ENCODE measurements around the gene TNS3.
A peak's percentile ranks its signal among the peaks of the same experiment; 100 is the strongest.
"Not testable (repeated sequence)": the region's sequence is repeated elsewhere in the genome, so short reads cannot be mapped to it uniquely, and the experiment has no call there.

Gene TNS3

GRCh38 chr7:47266131-47266706 lies 315.7 kb downstream of the TNS3 start:
- DNase-seq = peak; percentile 59

DNA sequence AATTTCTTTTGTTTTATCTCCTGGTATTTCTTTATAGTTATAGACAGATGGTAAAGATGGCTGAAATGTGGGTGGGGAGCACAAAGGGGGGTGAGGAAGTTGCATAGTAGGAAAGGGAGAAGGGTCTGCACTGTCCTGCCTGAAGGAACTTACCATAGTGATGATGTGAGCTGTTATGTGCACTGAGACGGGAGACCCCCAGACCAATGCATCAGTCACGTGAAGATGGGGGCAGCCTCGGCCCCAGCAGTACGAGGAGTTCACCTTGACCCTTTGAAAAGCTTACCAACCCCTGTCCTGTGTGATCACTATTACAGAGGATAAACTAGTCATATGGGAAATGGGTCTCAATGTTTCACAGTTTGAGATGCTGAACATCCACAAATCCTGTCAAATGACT lies 316.3 kb downstream of the TNS3 start:
- no peak for DNase-seq

DNA sequence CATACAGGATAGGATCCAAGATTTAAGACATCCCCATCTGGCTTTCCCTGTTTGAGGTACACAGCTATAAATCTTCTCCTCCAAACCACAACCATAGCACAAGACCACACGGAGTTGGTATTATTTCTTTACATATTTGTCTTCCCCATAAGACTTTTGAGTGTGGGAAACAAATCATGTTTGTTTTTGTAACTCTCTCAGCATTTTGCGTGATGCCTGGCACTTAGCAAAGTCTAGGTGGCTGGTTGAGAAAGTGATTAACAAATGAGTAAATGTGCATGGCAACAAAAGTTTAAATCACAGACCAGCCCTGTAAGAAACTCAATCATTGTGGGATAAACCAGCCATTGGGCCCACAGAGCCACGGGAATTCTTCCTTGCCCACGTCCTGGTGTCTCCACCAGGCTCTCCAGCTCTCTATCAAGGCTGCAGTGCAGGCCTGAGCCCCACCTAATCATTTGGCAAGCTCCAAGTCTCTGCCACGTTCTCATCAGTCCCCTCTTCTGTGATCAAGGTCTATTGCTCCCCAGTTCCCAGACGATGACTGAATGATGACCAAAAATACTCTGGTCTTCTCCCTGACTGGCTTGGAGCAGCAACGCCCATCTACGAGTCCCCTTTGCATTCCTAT lies 317.8 kb downstream of the TNS3 start:
- DNase-seq = no peak

DNA sequence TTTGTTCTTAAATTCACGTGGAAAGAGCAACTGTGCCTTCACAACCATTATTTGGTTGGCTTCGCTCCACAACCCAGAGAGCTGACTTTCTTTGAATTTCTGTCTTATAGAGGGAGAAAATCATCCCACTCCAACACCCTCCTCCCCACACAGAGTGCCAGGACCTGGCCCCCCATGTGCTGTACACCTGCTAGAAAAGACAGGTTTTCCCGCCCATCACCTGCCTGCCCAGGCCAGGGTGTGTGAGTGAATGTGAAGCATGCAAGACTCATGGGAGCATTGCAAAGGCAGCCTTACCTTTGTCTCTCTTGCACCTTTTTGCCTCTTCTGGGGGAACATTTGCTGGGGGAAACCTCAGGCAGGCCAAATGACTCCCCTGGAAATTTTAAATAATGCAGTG lies 319.0 kb downstream of the TNS3 start:
- DNase-seq = no peak

- not testable (repeated sequence) for DNase-seq
These were observed 319.8 kb downstream of the TNS3 start for GRCh38 chr7:47262160-47262559.

GRCh38 chr7:47260270-47260669 lies 321.6 kb downstream of the TNS3 start:
- DNase-seq = no peak

- DNase-seq = no peak
These were observed 322.2 kb downstream of the TNS3 start for GRCh38 chr7:47259682-47260081.

- DNase-seq = no peak
These were observed 323.1 kb downstream of the TNS3 start for GRCh38 chr7:47258798-47259197.

DNA sequence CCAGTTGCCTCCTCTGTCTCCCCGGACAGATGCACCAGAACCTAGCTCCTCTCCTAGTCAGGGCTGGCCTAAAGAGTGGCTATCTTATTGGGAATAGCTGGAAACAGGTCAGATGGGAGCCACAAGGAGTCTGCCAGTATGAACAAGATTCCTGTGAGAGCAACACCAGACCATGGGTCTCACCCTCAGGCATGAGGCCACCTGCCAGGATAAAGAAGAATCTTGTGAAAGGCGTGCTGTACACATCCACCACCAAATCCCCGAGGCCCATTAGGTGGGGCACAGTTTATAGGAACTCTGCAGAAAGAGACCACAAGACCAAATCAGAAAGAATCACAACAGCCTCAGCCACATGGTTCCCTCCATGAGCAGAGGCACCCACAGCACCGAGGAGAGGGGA lies 325.9 kb downstream of the TNS3 start:
- DNase-seq = no peak

DNA sequence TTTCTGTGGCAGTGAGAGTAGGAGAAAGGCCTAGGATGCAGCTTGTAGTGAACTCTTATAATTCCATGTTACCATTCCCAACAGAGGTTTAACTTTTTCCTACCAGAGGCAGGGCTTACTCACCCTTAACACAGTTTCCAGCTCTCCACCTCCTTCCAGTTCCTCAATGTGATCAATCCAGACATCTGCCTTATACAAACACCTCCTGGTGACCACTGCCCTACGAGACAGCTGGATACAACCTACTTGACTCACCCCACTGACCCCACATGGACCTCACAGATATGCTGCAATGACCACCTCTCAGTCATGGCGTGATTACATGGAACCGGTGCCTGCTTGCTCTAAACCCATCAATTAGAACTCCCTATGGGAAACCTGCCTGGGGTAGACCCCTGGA lies 326.5 kb downstream of the TNS3 start:
- no peak for DNase-seq

DNA sequence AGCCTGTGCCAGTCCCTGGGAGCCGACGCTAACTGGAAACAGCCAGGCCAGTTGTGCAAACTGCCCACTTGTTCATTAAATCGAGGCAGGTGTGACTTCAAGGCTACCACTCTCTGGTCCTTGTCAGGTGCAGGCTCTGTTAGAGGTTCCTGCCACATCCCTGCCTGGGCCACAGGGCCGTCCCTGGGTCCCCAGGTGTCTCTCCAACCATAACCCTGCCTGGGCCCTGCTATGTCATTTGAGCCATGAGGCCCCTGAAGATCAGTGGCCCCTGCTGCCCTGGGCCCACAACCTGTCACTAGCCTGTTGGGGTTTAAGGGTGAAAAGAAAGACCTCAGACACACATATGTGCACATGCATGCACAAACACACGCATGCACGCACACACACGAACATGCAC lies 326.9 kb downstream of the TNS3 start:
- DNase-seq = no peak

DNA sequence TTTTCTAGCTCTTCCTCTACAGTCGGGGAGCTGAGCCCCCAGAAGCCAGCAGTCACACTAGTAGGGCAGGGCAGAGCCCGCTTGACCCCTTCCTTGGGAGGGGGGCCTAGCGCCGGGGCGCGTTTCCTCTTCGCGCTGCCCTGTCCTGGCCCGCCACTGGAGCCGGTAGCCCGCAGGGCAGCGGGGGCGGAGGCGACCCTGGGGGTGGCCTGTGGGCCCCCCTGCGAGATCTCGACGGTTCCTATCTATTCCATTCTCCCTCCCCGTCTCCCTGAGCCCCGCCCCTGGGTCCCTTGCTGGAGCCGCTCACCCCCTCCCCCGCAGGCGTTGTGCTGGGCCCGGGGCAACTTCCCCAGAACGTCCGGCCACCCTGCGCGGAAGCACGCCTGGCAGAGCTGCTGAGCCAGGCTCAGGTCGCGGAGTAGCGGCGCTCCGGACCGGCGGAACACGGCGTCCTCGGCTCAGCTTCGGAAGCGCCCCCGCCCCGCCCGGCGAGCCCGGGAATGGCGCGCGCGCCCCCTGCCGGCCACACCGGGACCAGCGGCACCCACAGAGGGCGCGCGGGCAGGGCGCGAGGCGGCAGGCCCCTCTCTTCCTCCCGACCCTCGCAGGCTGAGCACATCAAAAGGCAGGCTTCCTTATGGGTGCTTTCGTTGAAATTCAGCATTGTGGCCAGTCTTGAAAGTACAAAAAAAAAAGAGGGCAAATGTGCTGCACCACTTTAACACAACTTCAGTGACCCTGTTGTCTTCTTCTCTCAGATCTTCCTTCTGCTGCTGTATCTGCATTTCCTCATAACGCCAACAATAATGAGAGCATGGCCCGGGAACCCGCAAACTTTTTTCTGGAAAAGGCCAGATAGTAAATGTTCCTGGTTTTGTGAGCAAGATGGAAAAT lies 327.6 kb downstream of the TNS3 start:
- DNase-seq = peak; percentile 53

DNA sequence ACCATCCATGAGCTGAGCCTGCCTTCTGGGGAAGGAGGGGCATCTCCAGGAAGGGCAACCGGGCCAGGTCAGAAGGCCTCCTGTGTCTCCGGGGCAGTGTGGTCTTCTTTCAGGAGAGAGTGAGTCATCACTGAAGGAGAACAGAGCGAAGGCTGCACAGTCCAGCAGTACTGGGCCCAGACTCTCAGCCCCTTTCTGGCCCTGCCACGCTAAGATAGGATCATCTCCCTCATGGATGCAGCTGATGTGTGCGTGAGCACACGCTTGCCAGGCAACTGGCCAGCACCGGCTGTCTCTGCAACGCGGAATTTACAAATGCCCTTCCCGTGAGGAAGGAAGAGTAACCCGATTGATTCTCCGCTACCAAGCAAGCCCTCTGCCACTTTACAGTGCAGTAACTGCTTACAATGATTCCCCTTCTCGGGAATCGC lies 328.2 kb downstream of the TNS3 start:
- peak; percentile 18 for DNase-seq

DNA sequence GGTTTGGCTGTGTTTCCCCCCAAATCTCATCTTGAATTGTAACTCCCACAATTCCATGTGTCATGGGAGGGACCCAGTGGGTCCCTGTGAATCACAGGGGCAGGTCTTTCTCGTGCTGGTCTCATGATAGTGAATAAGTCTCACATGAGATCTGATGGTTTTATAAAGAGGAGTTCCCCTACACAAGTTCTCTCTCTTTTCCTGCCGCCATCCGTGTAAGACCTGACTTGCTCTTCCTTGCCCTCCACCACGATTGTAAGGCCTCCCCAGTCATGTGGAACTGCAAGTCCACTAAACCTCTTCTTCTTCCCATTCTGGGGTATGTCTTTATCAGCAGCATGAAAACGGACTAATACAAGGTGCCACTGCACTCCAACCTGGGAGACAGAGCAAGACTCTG lies 329.2 kb downstream of the TNS3 start:
- DNase-seq = no peak

DNA sequence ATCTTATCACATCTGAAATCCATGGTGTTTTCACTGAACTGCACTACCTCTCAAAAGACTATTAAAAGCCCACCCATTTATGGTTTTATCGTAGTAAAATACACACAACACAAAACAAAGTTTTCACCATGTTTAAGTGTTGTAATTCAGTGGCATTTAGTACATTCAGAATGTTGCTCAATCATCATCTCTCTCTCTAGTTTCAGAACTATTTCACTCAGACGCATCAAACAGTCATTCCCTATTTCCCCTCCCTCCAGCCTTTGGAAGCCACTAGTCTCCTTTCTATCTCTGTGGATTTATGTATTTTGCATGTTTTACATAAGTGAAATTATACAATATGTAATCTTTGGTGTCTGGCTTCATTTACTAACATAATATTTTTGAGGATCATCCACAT lies 332.6 kb downstream of the TNS3 start:
- DNase-seq = no peak

DNA sequence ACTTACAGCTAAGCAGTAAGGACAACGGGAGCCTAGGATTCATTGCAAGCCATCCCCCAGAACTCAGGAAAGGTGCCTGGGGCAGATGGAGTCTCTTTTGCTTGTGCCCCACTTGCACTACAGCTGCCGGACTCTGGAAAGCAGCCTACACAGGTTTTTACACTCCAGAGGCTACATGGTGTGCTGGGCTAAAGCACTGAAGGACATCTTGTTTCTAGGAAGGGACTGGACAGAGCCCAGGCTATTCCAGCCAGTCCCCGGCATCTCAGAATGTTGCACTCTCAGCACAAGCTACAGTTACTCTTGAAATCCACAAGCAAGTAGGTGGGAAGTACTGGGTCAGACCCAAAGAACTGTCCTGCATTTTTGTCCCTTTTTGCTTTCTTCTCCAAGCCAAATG lies 333.1 kb downstream of the TNS3 start:
- no peak for DNase-seq

DNA sequence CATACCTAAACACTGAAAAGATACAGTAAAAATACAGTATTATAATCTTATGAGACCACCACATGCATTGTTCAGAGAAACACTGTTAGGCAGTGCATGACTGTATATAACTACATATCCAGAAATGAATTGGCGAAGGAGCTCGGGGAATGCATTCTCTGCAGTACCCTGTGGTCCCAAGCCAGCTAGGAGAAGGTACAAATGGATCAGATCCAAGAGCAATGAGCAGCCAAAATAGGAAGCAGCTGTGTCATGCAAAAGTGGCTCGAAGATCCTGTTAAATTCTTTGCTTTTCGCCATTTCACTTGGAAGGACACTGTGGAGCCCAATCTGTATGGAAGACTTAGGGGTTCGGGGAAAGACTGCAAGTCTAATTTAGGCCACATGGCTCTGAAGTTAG lies 334.8 kb downstream of the TNS3 start:
- DNase-seq = no peak

DNA sequence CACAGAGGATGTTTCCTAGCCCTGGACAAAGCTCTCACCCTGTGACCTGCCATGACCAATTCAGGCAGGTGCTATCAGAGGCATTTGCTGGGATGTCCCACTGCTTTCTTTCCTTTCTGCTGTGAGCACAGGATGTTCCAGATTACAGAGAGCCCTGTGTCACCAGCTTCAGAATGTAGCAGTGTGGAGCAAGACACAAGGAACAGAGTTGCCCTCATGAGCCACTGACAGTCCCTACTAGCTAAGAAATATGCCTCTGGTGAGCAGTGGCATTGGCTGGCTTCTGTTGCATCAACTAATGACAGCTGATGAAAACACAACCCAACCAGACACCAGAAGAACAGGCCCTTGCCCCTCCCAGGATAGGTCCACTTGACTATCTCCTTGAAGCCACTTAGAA lies 337.2 kb downstream of the TNS3 start:
- DNase-seq = no peak

GRCh38 chr7:47241112-47242065 lies 340.5 kb downstream of the TNS3 start:
- DNase-seq = no peak

- DNase-seq = no peak
These were observed 341.9 kb downstream of the TNS3 start for GRCh38 chr7:47239931-47240421.

DNA sequence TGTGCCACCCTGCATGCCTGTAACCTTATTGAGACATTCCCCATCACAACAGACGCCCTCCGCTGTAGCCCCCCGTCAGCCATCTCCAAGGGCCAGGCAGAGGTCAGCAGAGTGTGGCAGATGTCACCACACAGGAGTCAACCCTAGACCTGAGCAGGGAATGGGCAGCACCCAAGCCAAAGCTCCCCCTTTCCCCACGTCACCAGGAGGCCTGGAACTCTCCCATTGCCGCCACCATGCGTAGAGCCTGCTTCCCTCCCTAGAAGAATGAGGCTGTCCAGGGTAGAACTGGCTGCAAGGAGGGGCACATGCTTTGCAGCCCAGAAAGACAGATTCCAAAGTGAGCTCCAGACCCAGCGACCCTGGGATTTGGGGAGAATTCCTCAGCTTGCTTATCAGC lies 342.9 kb downstream of the TNS3 start:
- no peak for DNase-seq

DNA sequence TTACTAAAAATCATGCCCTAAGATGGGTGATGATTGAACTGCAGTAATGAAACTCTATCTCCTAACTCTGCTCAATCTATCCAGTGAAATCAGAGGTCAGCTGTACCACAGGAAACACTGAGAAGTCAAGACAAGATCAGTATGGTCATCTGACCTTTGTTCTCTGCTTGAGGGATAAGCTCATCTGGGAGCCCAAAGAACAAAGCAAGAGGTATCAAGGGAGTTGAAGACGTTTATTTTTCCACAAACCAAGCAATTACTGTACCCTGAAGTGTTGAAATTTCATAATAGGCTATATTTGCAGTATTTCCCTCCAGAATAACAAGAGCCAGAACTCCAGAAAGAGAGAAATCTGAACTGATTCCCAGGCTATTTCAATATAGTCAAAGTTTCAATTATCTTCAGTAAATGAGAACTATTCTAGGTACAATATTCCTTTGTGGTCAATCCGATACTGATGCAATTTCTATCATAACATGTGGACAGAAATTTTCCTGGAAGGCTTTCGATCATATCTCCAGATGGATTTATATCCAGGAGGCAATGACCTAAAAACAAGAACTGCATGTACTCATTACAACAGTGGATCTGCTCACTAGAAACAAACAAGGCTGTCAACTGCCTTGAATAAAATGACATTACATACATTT lies 345.3 kb downstream of the TNS3 start:
- no peak for DNase-seq
